NT2/D1 (cell line): ENCODE measurements around the gene FOXP1.

ENCODE experiments used
- DNase-seq: peaks from one replicate; pipeline ENCODE4 v3.0.0-alpha.2; 2011; ENCODE audit warnings: low read depth, low spot score
- H3K27me3 ChIP-seq: 2 replicates; pipeline ENCODE4 v1.6.0; 2011; ENCODE audit warnings: mild to moderate bottlenecking; ENCODE audit not compliant: insufficient read length, insufficient read depth
- H3K36me3 ChIP-seq: 2 replicates; pipeline ENCODE4 v1.6.1; 2011; ENCODE audit warnings: mild to moderate bottlenecking, low read length, mixed read lengths; ENCODE audit not compliant: insufficient read depth, insufficient read length
- H3K4me1 ChIP-seq: 2 replicates; pipeline ENCODE4 v1.5.1; 2011; ENCODE audit not compliant: insufficient read depth, insufficient read length
- H3K4me3 ChIP-seq: 2 replicates; pipeline ENCODE4 v1.5.1; 2011; ENCODE audit warnings: low read depth; ENCODE audit not compliant: insufficient read length
- H3K9ac ChIP-seq: 2 replicates; pipeline ENCODE4 v1.6.0; 2011; ENCODE audit warnings: low read depth; ENCODE audit not compliant: insufficient read length
- H3K9me3 ChIP-seq: 2 replicates; pipeline ENCODE4 v1.5.1; 2011; ENCODE audit warnings: mild to moderate bottlenecking, low read length; ENCODE audit not compliant: insufficient read depth
- SUZ12 ChIP-seq: IDR thresholded peaks from 2 replicates; pipeline ENCODE4 v1.6.1; 2011; ENCODE audit not compliant: insufficient read length, insufficient read depth; ENCODE audit errors: extremely low read depth
- YY1 ChIP-seq: IDR thresholded peaks from 2 replicates; pipeline ENCODE4 v1.6.1; 2011; ENCODE audit not compliant: insufficient read length, insufficient read depth
- ZNF274 ChIP-seq: IDR thresholded peaks from 2 replicates; pipeline ENCODE4 v1.6.1; 2011; ENCODE audit warnings: mild to moderate bottlenecking, low read depth, low read length

Gene FOXP1

DNA sequence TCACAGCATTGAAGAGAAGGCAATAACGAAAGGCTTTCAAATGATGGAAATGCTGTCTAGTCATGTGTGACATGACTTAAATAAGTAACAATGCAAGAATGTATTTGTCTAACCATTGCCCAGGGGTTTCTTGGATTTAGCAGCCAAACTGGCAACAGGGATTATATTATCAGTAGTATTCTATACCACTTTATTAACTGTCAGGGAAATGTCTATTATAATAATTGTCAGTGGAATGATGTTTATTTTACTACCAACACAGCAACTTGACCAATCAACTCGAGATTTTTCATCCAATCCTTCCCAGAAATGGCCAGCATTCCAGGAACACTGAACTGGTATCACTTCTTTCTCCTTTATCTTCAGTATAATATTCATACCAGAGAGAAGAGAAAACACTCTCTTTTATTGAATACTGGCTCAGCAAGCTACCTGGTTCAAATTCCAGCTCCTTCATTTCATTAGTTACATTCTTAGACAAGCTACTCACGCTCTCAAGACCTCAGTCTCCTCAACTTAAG lies 66.2 kb downstream of the FOXP1 start:
- H3K4me1 ChIP-seq = no peaks in the 10 kb centered on the region
- TF ChIP-seq ZNF274 = no peak
- no peak for TF ChIP-seq YY1
- TF ChIP-seq SUZ12 = no peak

DNA sequence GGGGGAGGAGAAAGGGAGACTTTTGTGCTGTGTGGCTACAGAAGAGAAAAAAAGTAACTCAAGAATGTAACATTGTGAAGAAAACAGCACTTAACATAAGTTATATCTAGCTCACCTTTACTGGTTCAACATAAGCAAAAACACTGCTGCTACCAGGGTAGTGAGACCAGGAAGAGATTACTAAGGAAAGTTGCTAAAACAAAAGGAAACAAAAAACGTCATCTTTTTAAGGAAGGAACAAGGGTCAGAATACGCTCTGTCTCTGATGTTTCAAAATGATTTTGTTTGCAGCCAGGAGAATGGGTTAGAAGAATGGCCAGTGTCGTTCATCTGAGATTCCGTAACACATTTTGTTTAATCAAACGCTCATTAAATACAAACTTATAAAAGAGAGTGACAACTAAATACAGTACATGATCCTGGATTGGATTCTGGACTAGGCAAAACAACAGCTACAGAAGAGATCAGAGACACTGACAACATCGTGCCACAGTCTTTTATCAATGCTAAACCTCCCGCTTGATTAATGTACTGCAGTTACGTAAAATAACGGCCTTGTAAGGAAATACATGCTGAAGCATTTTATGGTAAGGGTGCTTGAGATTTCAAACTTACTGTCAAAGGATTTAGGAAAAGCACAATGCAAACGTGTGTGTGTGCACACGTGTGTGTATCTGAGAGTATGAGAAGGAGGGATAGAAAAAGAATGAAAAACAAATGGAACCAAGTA lies 67.7 kb downstream of the FOXP1 start:
- no peaks in the 10 kb centered on the region; the same call in 1 of the 2 replicates for H3K9me3 ChIP-seq
- DNase-seq = no peak
- H3K9ac ChIP-seq = no peak overlapping the region
- no peaks in the 10 kb centered on the region for H3K4me1 ChIP-seq
- no peaks in the 10 kb centered on the region for H3K27me3 ChIP-seq
- no peak overlapping the region for H3K4me3 ChIP-seq
- no peak for TF ChIP-seq YY1
- TF ChIP-seq ZNF274 = no peak
- no peaks in the 10 kb centered on the region for H3K36me3 ChIP-seq

More for the DNA sequence above, 66.2 kb downstream of the FOXP1 start:
- Histone ChIP-seq H3K9me3 (no peaks in the 10 kb centered on the region; the same call in 1 of the 2 replicates), H3K36me3 (no peaks in the 10 kb centered on the region), H3K4me3 (no peak overlapping the region), H3K9ac (no peak overlapping the region), H3K27me3 (no peaks in the 10 kb centered on the region)
- no peak for DNase-seq

DNA sequence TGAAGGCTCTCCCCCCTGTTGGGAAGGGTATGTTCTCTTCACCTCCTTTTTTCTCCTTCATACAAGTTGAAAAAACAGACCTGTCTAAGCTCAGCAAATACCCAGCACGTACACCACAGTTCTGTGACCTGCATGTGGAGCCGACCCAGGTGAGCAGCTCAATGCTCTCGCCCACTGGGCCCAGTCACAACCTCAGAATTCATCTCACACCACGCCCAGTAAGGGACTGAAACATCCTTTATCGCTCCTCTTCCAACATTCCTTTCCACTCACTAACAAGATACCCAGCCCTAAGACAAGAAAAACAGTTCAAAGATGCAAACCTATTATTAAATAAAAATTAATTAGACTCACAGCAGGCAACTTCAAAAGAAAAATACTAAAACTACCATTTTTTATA lies 68.9 kb downstream of the FOXP1 start:
- TF ChIP-seq ZNF274 (no peak), YY1 (no peak), SUZ12 (no peak)
- DNase-seq = no peak

DNA sequence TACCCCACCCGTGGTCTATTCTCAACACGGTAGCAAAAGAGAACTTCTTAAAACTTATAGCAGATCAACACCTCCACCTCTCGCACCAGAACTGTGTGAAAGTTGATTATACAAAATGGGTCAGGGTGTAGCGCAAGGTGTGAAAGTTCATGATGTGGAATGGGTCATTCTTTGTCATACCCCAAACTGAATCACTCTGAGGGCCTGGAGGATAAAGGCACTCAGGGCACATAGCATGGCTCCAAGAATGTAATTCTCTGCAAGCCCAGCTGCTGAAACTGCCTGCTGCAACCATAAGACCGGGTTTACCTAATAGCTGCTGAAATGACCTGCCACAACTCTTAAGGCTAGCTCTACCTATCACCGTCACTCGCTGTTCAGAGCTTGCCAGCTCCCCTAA lies 70.0 kb downstream of the FOXP1 start:
- Histone ChIP-seq H3K4me1 (peaks cover 3% of the 10 kb centered on the region), H3K36me3 (no peaks in the 10 kb centered on the region), H3K9ac (no peak overlapping the region), H3K9me3 (no peaks in the 10 kb centered on the region; the same call in 1 of the 2 replicates), H3K4me3 (no peak overlapping the region), H3K27me3 (no peaks in the 10 kb centered on the region)
- no peak for TF ChIP-seq SUZ12
- TF ChIP-seq ZNF274 = no peak
- TF ChIP-seq YY1 = no peak
- DNase-seq = no peak

More for the DNA sequence above, 68.9 kb downstream of the FOXP1 start:
- peaks cover 3% of the 10 kb centered on the region for H3K4me1 ChIP-seq
- H3K4me3 ChIP-seq = no peak overlapping the region
- H3K9ac ChIP-seq = no peak overlapping the region
- H3K36me3 ChIP-seq = no peaks in the 10 kb centered on the region
- H3K9me3 ChIP-seq = no peaks in the 10 kb centered on the region; the same call in 1 of the 2 replicates
- H3K27me3 ChIP-seq = no peaks in the 10 kb centered on the region

DNA sequence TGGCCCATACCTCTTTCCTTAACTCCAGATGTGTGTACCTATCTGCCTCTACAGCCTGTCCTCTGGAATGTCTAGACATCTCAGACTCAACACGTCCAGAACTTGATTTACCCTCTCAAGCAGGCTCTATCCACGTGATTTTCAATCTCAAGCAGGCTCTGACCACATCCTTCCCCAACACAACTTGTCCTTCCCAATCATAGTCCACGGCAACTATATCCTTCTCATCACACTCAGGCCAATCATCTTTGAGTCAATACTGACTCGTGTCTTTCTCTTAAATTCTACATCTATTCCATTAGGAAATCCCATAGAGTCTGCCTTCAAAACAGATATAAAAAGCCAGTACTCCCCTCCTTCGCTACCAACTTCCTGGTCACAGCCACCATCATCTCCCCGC lies 70.4 kb downstream of the FOXP1 start:
- no peaks in the 10 kb centered on the region for H3K36me3 ChIP-seq
- no peaks in the 10 kb centered on the region; the same call in 1 of the 2 replicates for H3K9me3 ChIP-seq
- no peak for TF ChIP-seq YY1
- no peak overlapping the region for H3K4me3 ChIP-seq
- peaks cover 3% of the 10 kb centered on the region for H3K4me1 ChIP-seq
- DNase-seq = no peak
- H3K27me3 ChIP-seq = no peaks in the 10 kb centered on the region
- no peak overlapping the region for H3K9ac ChIP-seq

DNA sequence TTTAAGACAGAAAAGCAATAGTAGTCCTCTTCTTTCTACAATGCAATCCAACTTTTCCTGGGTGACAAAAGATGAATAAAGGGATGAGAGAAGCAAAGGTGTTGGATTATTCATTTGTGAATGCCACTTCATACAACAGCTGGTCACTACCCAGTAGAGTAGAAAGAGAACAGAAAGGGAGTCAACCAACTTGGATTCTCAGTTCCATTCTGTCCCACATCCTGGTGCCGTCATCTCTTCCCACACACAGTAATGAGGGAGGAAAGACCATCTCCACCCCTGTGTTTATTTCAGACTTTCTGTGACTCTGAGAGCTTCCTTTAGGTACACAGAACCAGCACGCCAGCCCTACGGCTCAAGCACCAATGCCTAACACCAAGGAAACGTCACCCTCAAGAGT lies 71.0 kb downstream of the FOXP1 start:
- no peaks in the 10 kb centered on the region for H3K36me3 ChIP-seq
- H3K4me1 ChIP-seq = peaks cover 3% of the 10 kb centered on the region
- no peak overlapping the region for H3K4me3 ChIP-seq
- H3K27me3 ChIP-seq = no peaks in the 10 kb centered on the region
- no peaks in the 10 kb centered on the region; the same call in 1 of the 2 replicates for H3K9me3 ChIP-seq
- no peak overlapping the region for H3K9ac ChIP-seq
- no peak for DNase-seq
- TF ChIP-seq SUZ12 (no peak), YY1 (no peak), ZNF274 (no peak)

DNA sequence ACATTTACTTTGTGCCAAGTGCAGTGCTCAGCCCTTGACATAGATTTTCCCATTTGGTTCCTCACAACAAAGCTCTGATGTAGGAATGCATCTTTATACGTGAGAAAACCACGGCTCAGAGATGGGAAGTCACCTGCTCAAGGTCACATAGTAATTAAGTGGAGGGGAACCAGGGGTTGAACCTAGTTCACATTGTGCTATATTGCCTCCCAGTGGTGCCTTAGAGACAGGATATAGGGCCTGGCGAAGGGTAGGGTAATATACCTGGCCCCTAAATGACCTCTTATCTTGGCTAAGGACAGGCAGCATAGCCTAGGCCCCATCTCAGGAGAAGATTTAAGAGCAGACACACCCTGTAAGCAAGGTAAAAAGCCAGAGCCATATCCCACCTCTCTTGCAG lies 71.5 kb downstream of the FOXP1 start:
- Histone ChIP-seq H3K4me3 (no peak overlapping the region), H3K4me1 (peaks cover 3% of the 10 kb centered on the region), H3K9me3 (no peaks in the 10 kb centered on the region; the same call in 1 of the 2 replicates), H3K36me3 (no peaks in the 10 kb centered on the region), H3K9ac (no peak overlapping the region), H3K27me3 (no peaks in the 10 kb centered on the region)
- DNase-seq = no peak
- TF ChIP-seq SUZ12 = no peak
- TF ChIP-seq ZNF274 = no peak
- TF ChIP-seq YY1 = no peak
